NCI-H524 (cell line): Measurements from ENCODE around the gene HAGH.

ENCODE experiments used
- DNase-seq, 2 experiments: peaks; one replicate each; lab custom pipeline; 2025; lab: John Stamatoyannopoulos, UW

Gene HAGH

GRCh38 chr16:1786242-1787055 is 40.2 kb downstream of the HAGH start:
- no peak for DNase-seq

GRCh38 chr16:1785846-1786170 is 40.8 kb downstream of the HAGH start:
- no peak for DNase-seq

- DNase-seq = no peak
Observed at GRCh38 chr16:1784977-1785845, 41.4 kb downstream of the HAGH start.

- peak; percentile 100 for DNase-seq
Observed at GRCh38 chr16:1782408-1783264, 44.0 kb downstream of the HAGH start, which contains the start of the genes NUBP2 and SPSB3. TSS of gene NUBP2 (plus strand) at chr16:1782960. CDS start at chr16:1783021, 61 bp downstream. TSS of gene SPSB3 (minus strand) at chr16:1782571. CDS start at chr16:1781483, 1,088 bp downstream.

GRCh38 chr16:1781758-1782407 is 44.7 kb downstream of the HAGH start:
- DNase-seq = no peak

- no peak for DNase-seq
Observed at GRCh38 chr16:1781254-1781653, 45.4 kb downstream of the HAGH start.

- DNase-seq = no peak
Observed at GRCh38 chr16:1780677-1781072, 46.0 kb downstream of the HAGH start.

GRCh38 chr16:1779741-1780676 is 46.6 kb downstream of the HAGH start:
- no peak for DNase-seq

GRCh38 chr16:1779234-1779701 is 47.4 kb downstream of the HAGH start:
- DNase-seq = no peak

GRCh38 chr16:1778200-1779179 is 48.1 kb downstream of the HAGH start:
- no peak for DNase-seq

GRCh38 chr16:1777375-1778199 is 49.0 kb downstream of the HAGH start:
- DNase-seq = no peak

GRCh38 chr16:1776991-1777374 is 49.6 kb downstream of the HAGH start:
- no peak for DNase-seq

- no peak for DNase-seq
Observed at GRCh38 chr16:1776672-1776955, 50.0 kb downstream of the HAGH start.

GRCh38 chr16:1775846-1776671 is 50.6 kb downstream of the HAGH start:
- peak; percentile 20 to 88 for DNase-seq

- no peak for DNase-seq
Observed at GRCh38 chr16:1775006-1775845, 51.4 kb downstream of the HAGH start.

- DNase-seq = no peak
Observed at GRCh38 chr16:1774448-1774780, 52.2 kb downstream of the HAGH start.
